SK-N-SH (cell line): ENCODE results near the gene ELOVL1. TPM values are rescaled to one million over a fixed set of nuclear protein-coding genes. Genes with fewer than 3 reads are reported as not detected.

Experiments
- CTCF ChIA-PET: fragments of 300-600, 350-600 bp; formaldehyde crosslinking; extraction: SDS; loops from one replicate; lab custom pipeline; 2021; lab: Yijun Ruan, JAX
- POLR2A ChIA-PET: fragments of 350-600 bp; sonication (Branson Sonifier 250); formaldehyde crosslinking; extraction: SDS; loops from one replicate; lab custom pipeline; 2020; ENCODE audit warnings: antibody characterized with exemption, inconsistent platforms; lab: Yijun Ruan, JAX
- DNase-seq: peaks from one replicate; pipeline ENCODE4 v3.0.0; 2012
- H2AFZ ChIP-seq: fragments of 200-600 bp; sonication (generic); 2 replicates; pipeline ENCODE4 v1.8.1; 2016; ENCODE audit warnings: antibody characterized with exemption, mild to moderate bottlenecking, low read depth
- H3F3A ChIP-seq: fragments of 200-600 bp; sonication (generic); replicated peaks from 2 replicates; pipeline ENCODE3; 2016; ENCODE audit warnings: antibody characterized with exemption, mild to moderate bottlenecking; ENCODE audit not compliant: insufficient read depth
- H3K27ac ChIP-seq, 2 experiments: fragments of 200-500 bp in 1 of 2; fragments of 200-600 bp in 1 of 2; sonication (Bioruptor generic) in 1 of 2; sonication (generic), shearing (Covaris generic) in 1 of 2; 2 replicates each; pipeline versions ENCODE4 v1.5.1 to v1.6.1; 2014 to 2016; ENCODE audit warnings: low read depth in 2 of 2, inconsistent platforms in 1 of 2, low read length in 1 of 2, mild to moderate bottlenecking in 1 of 2, mixed read lengths in 1 of 2
- H3K27me3 ChIP-seq: fragments of 200-600 bp; sonication (generic), shearing (Covaris generic); 2 replicates; pipeline ENCODE4 v1.6.1; 2016; ENCODE audit warnings: mixed run types; ENCODE audit not compliant: insufficient read depth
- H3K36me3 ChIP-seq, 2 experiments: fragments of 200-500 bp in 1 of 2; fragments of 200-600 bp in 1 of 2; sonication (Bioruptor generic) in 1 of 2; sonication (generic) in 1 of 2; replicated peaks in 1 of 2; 2 replicates each; pipeline versions ENCODE3 to v1.5.1; 2014 to 2016; ENCODE audit warnings: low read length in 1 of 2, mild to moderate bottlenecking in 1 of 2; ENCODE audit not compliant: insufficient read depth in 2 of 2, control insufficient read depth in 1 of 2
- H3K4me1 ChIP-seq, 2 experiments: fragments of 200-500 bp in 1 of 2; fragments of 200-600 bp in 1 of 2; sonication (Bioruptor generic) in 1 of 2; sonication (generic), shearing (Covaris generic) in 1 of 2; 2 replicates each; pipeline versions ENCODE4 v1.5.1 to v1.6.1; 2014 to 2016; ENCODE audit warnings: low read depth in 1 of 2, low read length in 1 of 2, mixed run types in 1 of 2; ENCODE audit not compliant: insufficient read depth in 2 of 2, control insufficient read depth in 1 of 2
- H3K4me2 ChIP-seq: fragments of 200-600 bp; sonication (generic), shearing (Covaris generic); 2 replicates; pipeline ENCODE4 v1.6.1; 2017; ENCODE audit warnings: mixed run types
- H3K4me3 ChIP-seq, 2 experiments: fragments of 200-500 bp in 1 of 2; fragments of 200-600 bp in 1 of 2; sonication (Bioruptor generic) in 1 of 2; sonication (generic), shearing (Covaris generic) in 1 of 2; 2 replicates each; pipeline versions ENCODE4 v1.5.1 to v1.8.1; 2014 to 2016; ENCODE audit warnings: low read depth in 2 of 2, inconsistent platforms in 1 of 2, low read length in 1 of 2, mild to moderate bottlenecking in 1 of 2, mixed read lengths in 1 of 2, moderate library complexity in 1 of 2
- H3K79me2 ChIP-seq: fragments of 200-600 bp; sonication (generic); 2 replicates; pipeline ENCODE4 v1.8.1; 2017; ENCODE audit warnings: mild to moderate bottlenecking; ENCODE audit not compliant: insufficient read depth
- H3K9ac ChIP-seq: fragments of 200-600 bp; sonication (generic); 2 replicates; pipeline ENCODE4 v1.6.1; 2017; ENCODE audit warnings: mixed run types
- H3K9me2 ChIP-seq: fragments of 200-600 bp; sonication (generic); 2 replicates; pipeline ENCODE4 v1.6.1; 2017; ENCODE audit warnings: mixed run types
- H3K9me3 ChIP-seq: fragments of 200-600 bp; sonication (generic); 2 replicates; pipeline ENCODE4 v1.6.1; 2017; ENCODE audit warnings: mixed run types, mild to moderate bottlenecking, moderate library complexity
- H4K20me1 ChIP-seq: fragments of 200-600 bp; sonication (generic); 2 replicates; pipeline ENCODE4 v1.6.1; 2017; ENCODE audit warnings: mild to moderate bottlenecking, mixed run types; ENCODE audit not compliant: insufficient read depth
- GATA2 ChIP-seq: sonication (generic); formaldehyde crosslinking; IDR thresholded peaks from 2 replicates; pipeline ENCODE4 v1.5.0; 2020; ENCODE audit warnings: mild to moderate bottlenecking, missing genetic modification reagents
- MEF2A ChIP-seq: IDR thresholded peaks from 2 replicates; pipeline ENCODE4 v1.4.0; 2012; ENCODE audit warnings: low read depth, borderline replicate concordance
- MXI1 ChIP-seq: IDR thresholded peaks from 2 replicates; pipeline ENCODE4 v1.6.1; 2012; ENCODE audit warnings: mild to moderate bottlenecking, low read depth, low read length, improper control_type of control experiment
- NRF1 ChIP-seq: IDR thresholded peaks from 2 replicates; pipeline ENCODE4 v1.6.1; 2012; ENCODE audit warnings: low read depth, mild to moderate bottlenecking, low read length
- RCOR1 ChIP-seq: fragments of 150-350 bp; IDR thresholded peaks from 2 replicates; pipeline ENCODE4 v1.6.1; 2017; ENCODE audit warnings: antibody characterized with exemption, low read length
- SIN3A ChIP-seq: IDR thresholded peaks from 2 replicates; pipeline ENCODE4 v1.6.1; 2012; ENCODE audit warnings: low read depth, mild to moderate bottlenecking, low read length, moderate library complexity, borderline replicate concordance
- SMC3 ChIP-seq: IDR thresholded peaks from 2 replicates; pipeline ENCODE4 v1.6.1; 2012; ENCODE audit warnings: low read depth, low read length, improper control_type of control experiment
- TEAD4 ChIP-seq: IDR thresholded peaks from 2 replicates; pipeline ENCODE4 v1.4.0; 2012; ENCODE audit warnings: mild to moderate bottlenecking, borderline replicate concordance; ENCODE audit not compliant: insufficient read depth
- WGBS: methylation state at CpG from one replicate; pipeline ENCODE4 v1.1.6; 2017; ENCODE audit warnings: low lambda C conversion rate; 5-methylcytosine and 5-hydroxymethylcytosine counted together
- polyA plus RNA-seq, 3 experiments: library from polyadenylated mRNA; depleted of rRNA; stranded (reverse); fragments of >200 nt; gene quantifications; 2 replicates each; pipeline ENCODE4 v1.2.3, GENCODE V29; 2012
- TF ChIP-seq, protein P1 (sequence below): IDR thresholded peaks from 2 replicates; pipeline ENCODE4 v1.4.0; 2012; ENCODE audit warnings: low read depth
- TF ChIP-seq, protein P2 (sequence below): IDR thresholded peaks from 2 replicates; pipeline ENCODE4 v1.4.0; 2012; ENCODE audit warnings: low read depth, borderline replicate concordance
- TF ChIP-seq, protein P3 (sequence below): IDR thresholded peaks from 2 replicates; pipeline ENCODE4 v1.4.0; 2012; ENCODE audit warnings: low read depth, borderline replicate concordance

ELOVL1 gene
- polyA plus RNA-seq, 1 of the 3 experiments (the other 2 are of a cell fraction): 127 TPM

DNA sequence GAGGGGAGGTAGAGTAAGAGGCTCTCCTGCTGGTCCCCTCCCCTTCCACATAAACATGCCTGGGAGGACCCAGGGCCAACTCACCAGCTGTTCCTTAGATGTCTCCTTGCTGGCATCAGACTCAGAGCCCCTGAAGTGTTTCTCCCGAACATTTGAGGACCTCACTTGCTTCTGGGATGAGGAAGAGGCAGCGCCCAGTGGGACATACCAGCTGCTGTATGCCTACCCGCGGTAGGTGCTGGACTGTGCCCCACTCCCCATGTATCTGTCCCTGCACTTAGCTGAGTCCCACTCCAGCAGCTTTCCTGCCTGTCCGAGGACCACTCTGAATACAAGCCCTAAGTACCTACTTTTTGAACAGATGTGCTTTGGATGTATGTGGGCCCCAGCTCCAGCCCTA is 29.8 kb downstream of the ELOVL1 start:
- 47% methylated on average over 5 of the region's 5 CpGs for WGBS
- no peak for DNase-seq
- TF ChIP-seq MEF2A: no peak
- TF ChIP-seq NRF1: no peak
- no peak for TF ChIP-seq TEAD4
- TF ChIP-seq GATA2: no peak
- TF ChIP-seq SIN3A: no peak
- TF ChIP-seq, protein P1, sequence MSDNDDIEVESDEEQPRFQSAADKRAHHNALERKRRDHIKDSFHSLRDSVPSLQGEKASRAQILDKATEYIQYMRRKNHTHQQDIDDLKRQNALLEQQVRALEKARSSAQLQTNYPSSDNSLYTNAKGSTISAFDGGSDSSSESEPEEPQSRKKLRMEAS: no peak
- TF ChIP-seq, protein P2, sequence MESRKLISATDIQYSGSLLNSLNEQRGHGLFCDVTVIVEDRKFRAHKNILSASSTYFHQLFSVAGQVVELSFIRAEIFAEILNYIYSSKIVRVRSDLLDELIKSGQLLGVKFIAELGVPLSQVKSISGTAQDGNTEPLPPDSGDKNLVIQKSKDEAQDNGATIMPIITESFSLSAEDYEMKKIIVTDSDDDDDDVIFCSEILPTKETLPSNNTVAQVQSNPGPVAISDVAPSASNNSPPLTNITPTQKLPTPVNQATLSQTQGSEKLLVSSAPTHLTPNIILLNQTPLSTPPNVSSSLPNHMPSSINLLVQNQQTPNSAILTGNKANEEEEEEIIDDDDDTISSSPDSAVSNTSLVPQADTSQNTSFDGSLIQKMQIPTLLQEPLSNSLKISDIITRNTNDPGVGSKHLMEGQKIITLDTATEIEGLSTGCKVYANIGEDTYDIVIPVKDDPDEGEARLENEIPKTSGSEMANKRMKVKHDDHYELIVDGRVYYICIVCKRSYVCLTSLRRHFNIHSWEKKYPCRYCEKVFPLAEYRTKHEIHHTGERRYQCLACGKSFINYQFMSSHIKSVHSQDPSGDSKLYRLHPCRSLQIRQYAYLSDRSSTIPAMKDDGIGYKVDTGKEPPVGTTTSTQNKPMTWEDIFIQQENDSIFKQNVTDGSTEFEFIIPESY: no peak
- no peak for TF ChIP-seq MXI1
- TF ChIP-seq, protein P3, sequence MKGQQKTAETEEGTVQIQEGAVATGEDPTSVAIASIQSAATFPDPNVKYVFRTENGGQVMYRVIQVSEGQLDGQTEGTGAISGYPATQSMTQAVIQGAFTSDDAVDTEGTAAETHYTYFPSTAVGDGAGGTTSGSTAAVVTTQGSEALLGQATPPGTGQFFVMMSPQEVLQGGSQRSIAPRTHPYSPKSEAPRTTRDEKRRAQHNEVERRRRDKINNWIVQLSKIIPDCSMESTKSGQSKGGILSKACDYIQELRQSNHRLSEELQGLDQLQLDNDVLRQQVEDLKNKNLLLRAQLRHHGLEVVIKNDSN: no peak
- TF ChIP-seq SMC3: no peak
- TF ChIP-seq RCOR1: no peak
- Histone ChIP-seq H3K9ac (no peak overlapping the region), H3K9me3 (no peaks in the 10 kb centered on the region), H3K4me3 (no peak overlapping the region), H3K4me1 (no peaks in the 10 kb centered on the region), H3K27me3 (no peaks in the 10 kb centered on the region; the same call in 1 of the 2 replicates), H3K4me2 (no peak overlapping the region), H3K27ac (no peak overlapping the region), H3K79me2 (no peaks in the 10 kb centered on the region), H4K20me1 (no peaks in the 10 kb centered on the region), H3K9me2 (no peaks in the 10 kb centered on the region), H2AFZ (no peak overlapping the region), H3K36me3 (no peaks in the 10 kb centered on the region), H3F3A (no peaks in the 10 kb centered on the region)
- ChIA-PET POLR2A (no interaction called here), CTCF (no interaction called here)

DNA sequence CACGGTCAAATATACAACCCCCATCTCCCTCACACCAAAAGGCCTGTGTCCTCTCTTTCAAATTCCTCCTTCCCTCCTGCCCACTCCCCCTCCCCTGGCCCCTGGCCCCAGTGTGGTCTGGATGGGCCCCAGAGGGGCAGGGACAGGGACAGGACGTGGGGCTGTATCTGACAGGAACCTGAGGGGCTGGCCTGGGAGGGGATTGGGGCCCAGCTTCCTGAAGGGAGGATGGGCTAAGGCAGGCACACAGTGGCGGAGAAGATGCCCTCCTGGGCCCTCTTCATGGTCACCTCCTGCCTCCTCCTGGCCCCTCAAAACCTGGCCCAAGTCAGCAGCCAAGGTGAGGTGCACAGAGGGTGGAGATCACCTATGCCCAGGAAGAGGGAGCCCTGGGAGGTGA is 30.2 kb downstream of the ELOVL1 start, which contains the start of gene MPL:
MPL (plus strand) TSS at position 231 of the 400 bp plus-strand sequence; CDS start at position 262, 31 bp downstream.
- ChIA-PET CTCF (no interaction called here), POLR2A (no interaction called here)
- Histone ChIP-seq H3K36me3 (no peaks in the 10 kb centered on the region), H3K27me3 (no peaks in the 10 kb centered on the region; the same call in 1 of the 2 replicates), H3K79me2 (no peaks in the 10 kb centered on the region), H3F3A (no peaks in the 10 kb centered on the region), H3K9me2 (no peaks in the 10 kb centered on the region), H3K9ac (no peak within 1 kb of the TSS), H3K4me3 (no peak within 1 kb of the TSS), H4K20me1 (no peaks in the 10 kb centered on the region), H3K4me2 (no peak within 1 kb of the TSS), H2AFZ (no peak within 1 kb of the TSS), H3K27ac (no peak within 1 kb of the TSS), H3K4me1 (no peaks in the 10 kb centered on the region), H3K9me3 (no peaks in the 10 kb centered on the region)
- no peak for DNase-seq
- 50% methylated on average over 1 of the region's 3 CpGs for WGBS
- TF ChIP-seq, protein P2: no peak
- TF ChIP-seq, protein P3: no peak
